Neural cell (in vitro differentiated cells): ENCODE measurements around the gene FZD10.

ENCODE experiments used
- CTCF ChIP-seq: fragments of 450-650 bp; IDR thresholded peaks from 2 replicates; pipeline ENCODE4 v1.5.1; 2014; ENCODE audit warnings: antibody characterized with exemption, mild to moderate bottlenecking, moderate library complexity; ENCODE audit not compliant: poor library complexity, severe bottlenecking
- EZH2 ChIP-seq: fragments of 200-600, 300-800 bp; shearing (Covaris generic), sonication (generic); IDR thresholded peaks from 2 replicates; pipeline ENCODE4 v1.6.1; 2014; ENCODE audit warnings: antibody characterized with exemption, low read length, borderline replicate concordance, mild to moderate bottlenecking; ENCODE audit not compliant: insufficient read depth, poor library complexity, severe bottlenecking
- POLR2AphosphoS5 ChIP-seq: IDR thresholded peaks from 2 replicates; pipeline ENCODE4 v1.6.1; 2012
- TF ChIP-seq, protein P1 (sequence below): IDR thresholded peaks from 2 replicates; pipeline ENCODE4 v1.6.1; 2012; ENCODE audit warnings: borderline replicate concordance

DNA sequence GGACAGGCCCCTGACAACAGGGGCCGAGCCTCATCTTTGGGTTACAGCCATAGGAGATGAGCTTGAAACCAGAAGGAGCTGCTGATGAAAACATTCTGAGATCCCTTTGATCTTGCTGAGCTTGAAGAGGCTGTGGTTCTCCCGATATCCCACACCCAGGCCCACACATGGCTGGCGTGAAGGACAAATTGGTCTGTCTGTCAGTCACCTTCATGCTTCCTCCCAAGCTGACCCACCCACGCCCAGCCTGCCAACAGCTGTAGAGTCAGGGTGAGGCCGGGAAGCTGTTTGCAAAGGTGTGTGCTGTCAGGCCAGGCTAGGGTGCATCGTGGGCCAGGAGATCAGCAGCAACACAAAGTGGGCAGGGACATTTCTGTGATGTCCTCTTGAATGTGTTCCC is 43.2 kb downstream of the FZD10 start:
- TF ChIP-seq CTCF (no peak), EZH2 (no peak), POLR2AphosphoS5 (no peak)
- TF ChIP-seq, protein P1, sequence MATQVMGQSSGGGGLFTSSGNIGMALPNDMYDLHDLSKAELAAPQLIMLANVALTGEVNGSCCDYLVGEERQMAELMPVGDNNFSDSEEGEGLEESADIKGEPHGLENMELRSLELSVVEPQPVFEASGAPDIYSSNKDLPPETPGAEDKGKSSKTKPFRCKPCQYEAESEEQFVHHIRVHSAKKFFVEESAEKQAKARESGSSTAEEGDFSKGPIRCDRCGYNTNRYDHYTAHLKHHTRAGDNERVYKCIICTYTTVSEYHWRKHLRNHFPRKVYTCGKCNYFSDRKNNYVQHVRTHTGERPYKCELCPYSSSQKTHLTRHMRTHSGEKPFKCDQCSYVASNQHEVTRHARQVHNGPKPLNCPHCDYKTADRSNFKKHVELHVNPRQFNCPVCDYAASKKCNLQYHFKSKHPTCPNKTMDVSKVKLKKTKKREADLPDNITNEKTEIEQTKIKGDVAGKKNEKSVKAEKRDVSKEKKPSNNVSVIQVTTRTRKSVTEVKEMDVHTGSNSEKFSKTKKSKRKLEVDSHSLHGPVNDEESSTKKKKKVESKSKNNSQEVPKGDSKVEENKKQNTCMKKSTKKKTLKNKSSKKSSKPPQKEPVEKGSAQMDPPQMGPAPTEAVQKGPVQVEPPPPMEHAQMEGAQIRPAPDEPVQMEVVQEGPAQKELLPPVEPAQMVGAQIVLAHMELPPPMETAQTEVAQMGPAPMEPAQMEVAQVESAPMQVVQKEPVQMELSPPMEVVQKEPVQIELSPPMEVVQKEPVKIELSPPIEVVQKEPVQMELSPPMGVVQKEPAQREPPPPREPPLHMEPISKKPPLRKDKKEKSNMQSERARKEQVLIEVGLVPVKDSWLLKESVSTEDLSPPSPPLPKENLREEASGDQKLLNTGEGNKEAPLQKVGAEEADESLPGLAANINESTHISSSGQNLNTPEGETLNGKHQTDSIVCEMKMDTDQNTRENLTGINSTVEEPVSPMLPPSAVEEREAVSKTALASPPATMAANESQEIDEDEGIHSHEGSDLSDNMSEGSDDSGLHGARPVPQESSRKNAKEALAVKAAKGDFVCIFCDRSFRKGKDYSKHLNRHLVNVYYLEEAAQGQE = no peak
